Retina (tissue), 1 donor: ENCODE results near the gene CA11.
"Not testable (repeated sequence)": the region's sequence is repeated elsewhere in the genome, so short reads cannot be mapped to it uniquely, and the experiment has no call there.

Experiments used
- DNase-seq: peaks from one replicate; pipeline ENCODE4 v3.0.0-alpha.2; 2016

The CA11 gene

GRCh38 chr19:48641850-48642249, 4.1 kb downstream of the CA11 start:
- no peak for DNase-seq

- DNase-seq, result no peak
These were observed 6.3 kb downstream of the CA11 start for GRCh38 chr19:48639483-48640375.

DNA sequence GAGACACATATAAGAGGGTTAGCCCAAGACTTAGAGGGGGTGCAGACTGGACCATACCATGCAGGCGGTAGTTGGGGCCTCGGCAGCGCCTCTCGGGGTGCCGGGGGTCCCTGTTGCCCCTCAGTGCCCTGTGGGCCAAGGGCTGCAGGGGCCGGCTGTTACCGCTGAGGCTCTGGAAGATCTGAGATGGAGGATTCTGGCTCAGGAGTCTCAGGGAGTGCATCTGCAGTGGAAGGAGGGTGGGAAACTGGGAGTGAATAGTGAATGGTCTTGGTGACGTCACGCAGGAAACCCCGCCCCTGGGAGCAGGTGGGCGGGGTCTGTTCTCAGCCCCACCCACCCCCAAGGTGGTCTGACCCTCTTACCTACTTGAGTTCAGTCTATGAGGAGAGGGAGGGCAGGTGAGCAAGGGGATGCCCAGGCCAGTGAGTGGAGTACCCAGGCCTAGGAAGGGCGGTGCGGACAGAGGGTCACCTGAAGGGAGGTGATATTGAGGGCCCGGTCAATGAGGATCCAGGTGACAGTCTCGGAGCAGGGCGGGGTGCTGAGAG, 7.1 kb downstream of the CA11 start:
- DNase-seq, result no peak

DNA sequence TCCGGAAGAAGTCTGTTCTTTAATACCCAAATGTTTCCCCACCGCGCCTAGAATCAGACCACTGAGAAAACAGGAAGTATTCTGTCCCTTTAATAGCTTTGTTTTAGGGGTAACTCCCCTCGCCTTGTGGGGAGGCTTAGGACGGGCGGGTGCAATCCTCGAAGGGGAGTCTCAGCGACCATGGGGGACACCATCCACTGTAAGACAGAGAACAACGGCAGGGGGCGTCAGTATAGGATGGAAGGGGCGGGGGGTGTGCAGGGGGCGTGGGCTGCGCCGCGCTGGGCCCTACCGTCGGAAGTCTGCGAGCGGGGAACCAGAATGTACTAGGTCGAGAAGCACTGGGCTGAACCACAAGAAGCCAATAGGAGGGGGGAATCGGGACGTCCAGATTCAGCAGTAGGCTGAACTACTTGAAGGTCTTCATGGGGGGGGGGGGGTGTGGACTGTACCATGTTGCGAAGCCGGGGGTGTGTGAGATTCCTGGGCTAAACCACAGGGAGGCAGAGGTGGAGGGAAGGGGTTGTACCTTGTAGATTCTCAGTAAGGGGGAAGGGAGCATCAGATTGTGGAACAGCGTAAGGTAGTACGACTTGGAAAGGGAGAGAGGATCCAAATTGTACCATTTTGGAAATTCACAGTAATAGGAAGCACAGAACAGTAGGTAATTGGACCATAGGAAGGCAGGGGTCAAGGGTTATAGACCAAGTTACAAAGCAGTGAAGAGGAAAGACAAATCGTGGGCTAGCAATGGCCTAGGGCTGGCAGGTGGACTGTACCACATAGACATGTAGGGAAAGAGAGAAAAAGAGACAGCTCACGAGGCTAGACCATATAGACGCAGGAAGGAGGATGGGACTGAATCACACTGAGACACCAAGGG, 7.8 kb downstream of the CA11 start:
- DNase-seq, result peak; percentile 88

DNA sequence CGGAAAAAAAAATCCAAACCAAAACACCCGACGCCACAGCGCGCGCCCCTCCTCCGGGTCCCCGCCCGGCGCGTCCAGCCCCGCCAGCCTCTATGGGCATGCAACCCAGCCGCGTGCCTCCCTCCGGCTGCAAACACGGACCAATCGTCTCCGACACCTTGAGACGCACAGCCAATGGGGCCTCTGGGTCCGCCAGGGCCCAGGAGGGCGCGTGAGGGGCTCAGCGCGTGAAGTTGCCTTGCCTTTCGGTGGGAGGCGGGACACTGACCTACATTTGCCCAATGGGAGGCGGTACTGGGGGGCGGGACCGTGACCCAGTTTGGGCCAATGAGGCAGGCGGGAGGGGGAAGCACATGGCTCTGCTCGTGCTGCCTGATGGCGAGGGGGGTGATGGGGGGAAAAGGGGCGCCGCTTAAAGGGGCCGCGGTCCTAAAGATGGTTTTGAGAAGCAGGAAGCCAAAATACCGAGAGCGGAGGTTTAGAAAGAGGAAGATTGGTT, 8.5 kb downstream of the CA11 start:
- DNase-seq, result peak; percentile 97

- DNase-seq, result no peak
These were observed 9.0 kb downstream of the CA11 start, which contains the start of gene DBP for GRCh38 chr19:48636859-48637448. Gene DBP (minus strand): TSS chr19:48637379. CDS start chr19:48636994, 385 bp downstream.

- no peak for DNase-seq
These were observed 9.8 kb downstream of the CA11 start for GRCh38 chr19:48635966-48636858.

- DNase-seq, result peak; percentile 60
These were observed 10.6 kb downstream of the CA11 start for GRCh38 chr19:48635263-48635965.

- DNase-seq, result peak; percentile 92
These were observed 11.3 kb downstream of the CA11 start for GRCh38 chr19:48634424-48635262.

- DNase-seq, result no peak
These were observed 12.0 kb downstream of the CA11 start for GRCh38 chr19:48634036-48634342.

GRCh38 chr19:48633148-48634035, 12.6 kb downstream of the CA11 start:
- no peak for DNase-seq

DNA sequence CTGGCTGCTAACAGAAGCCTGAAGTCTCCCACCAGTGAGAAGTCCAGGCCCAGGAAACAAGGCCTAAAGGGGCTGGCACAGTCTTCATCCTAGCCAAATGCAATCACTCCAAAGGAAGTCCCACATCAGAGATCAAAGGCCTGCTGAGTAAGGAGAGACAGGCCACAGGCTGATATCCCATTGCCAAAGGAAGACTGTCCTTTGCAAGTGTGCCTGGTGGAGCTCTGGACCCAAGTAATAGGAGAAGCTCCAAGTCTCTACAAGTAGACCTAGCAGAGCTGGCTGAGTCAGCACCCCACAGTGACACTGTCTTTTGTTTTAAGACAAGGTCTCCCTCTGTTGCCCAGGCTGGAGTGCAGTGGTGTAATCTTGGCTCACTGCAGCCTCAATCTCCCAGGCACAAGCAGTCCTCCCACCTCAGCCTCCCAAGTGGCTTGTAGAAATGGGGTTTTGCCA, 13.3 kb downstream of the CA11 start:
- DNase-seq, result no peak

DNA sequence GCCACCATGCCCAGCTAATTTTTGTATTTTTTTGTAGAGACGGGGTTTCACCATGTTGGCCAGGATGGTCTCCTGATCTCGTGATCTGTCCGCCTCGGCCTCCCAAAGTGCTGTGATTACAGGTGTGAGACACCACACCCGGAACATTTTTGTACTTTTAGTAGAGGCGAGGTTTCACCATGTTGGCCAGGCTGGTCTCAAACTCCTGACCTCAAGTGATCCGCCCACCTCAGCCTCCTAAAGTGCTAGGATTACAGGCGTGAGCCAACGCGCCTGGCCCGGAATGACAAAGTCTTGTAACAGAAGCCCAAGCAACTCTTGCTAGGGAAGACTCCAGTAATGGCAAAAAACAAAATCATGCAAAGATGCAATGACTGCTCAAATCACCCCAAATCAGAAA, 13.7 kb downstream of the CA11 start:
- not testable (repeated sequence) for DNase-seq

GRCh38 chr19:48631225-48631624, 14.8 kb downstream of the CA11 start:
- no peak for DNase-seq

GRCh38 chr19:48630296-48631063, 15.5 kb downstream of the CA11 start:
- DNase-seq, result peak; percentile 47

GRCh38 chr19:48629599-48630295, 16.2 kb downstream of the CA11 start:
- DNase-seq, result peak; percentile 57

DNA sequence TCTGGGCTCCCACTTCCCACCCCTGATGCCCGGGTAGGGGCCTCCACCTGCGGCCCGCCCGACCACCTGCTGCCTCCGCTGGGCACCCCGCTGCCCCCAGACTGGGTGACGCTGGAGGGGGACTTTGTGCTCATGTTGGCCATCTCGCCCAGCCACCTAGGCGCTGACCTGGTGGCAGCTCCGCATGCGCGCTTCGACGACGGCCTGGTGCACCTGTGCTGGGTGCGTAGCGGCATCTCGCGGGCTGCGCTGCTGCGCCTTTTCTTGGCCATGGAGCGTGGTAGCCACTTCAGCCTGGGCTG, 16.7 kb downstream of the CA11 start:
- DNase-seq, result no peak
